Measurements from ENCODE around the gene IFIT2.

DNA sequence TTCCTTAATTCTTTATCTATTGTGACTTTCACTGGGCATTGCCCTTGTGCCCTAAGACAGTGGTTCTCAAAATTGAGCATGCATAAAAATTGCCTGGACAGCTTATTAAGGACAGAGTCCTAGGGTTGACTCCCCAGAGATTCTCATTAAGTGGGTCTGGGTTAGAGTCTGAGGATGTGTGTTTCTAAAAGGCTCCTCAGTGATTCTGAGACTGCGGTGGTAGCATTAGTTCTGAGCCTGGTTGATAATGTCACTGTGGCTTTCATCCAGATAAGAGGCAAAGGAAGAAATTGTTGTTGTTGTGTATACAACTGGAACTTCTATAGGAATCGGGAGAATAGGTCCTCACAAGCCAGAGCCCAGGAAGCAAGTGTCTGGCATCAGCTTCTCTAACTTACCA lies 1.3 kb downstream of the IFIT2 start:
- TF ChIP-seq EZH2 (IDR thresholded peaks at IDR 0.05; ENCODE audit: low read depth, unreplicated experiment) (no peak), CTCF (conservative IDR thresholded peaks at IDR 0.05; ENCODE audit: low read depth in 2 of 2) (no peak), POLR2AphosphoS5 (IDR thresholded peaks at IDR 0.05; ENCODE audit: low read depth) (no peak), EZH2phosphoT487 (IDR thresholded peaks at IDR 0.05; ENCODE audit: unreplicated experiment) (no peak), CREB1 (CRISPR knock-in tag; IDR thresholded peaks at IDR 0.05; ENCODE audit: low read depth) (no peak)

Measured in GM23338 (cell line).